HG03108 (cell line): ENCODE measurements around the gene HSPH1.
"Not testable (repeated sequence)": the region's sequence is repeated elsewhere in the genome, so short reads cannot be mapped to it uniquely, and the experiment has no call there.

Experiments
- ATAC-seq: cut with Tn5 transposase; IDR thresholded peaks from one replicate; pipeline ENCODE4 v1.9.1; 2021; ENCODE audit warnings: moderate library complexity; ENCODE audit not compliant: unreplicated experiment

The HSPH1 gene

GRCh38 chr13:31097911-31098434 is 63.7 kb downstream of the HSPH1 start:
- not testable (repeated sequence) for ATAC-seq

GRCh38 chr13:31096654-31097302 is 64.9 kb downstream of the HSPH1 start:
- ATAC-seq: no peak

GRCh38 chr13:31094331-31095015 is 67.2 kb downstream of the HSPH1 start:
- ATAC-seq: no peak

- no peak for ATAC-seq
Measured at GRCh38 chr13:31093145-31093885, 68.4 kb downstream of the HSPH1 start.

- ATAC-seq: no peak
Measured at GRCh38 chr13:31092646-31093045, 69.1 kb downstream of the HSPH1 start.

GRCh38 chr13:31090961-31091624 is 70.6 kb downstream of the HSPH1 start:
- ATAC-seq: no peak

- no peak for ATAC-seq
Measured at GRCh38 chr13:31090096-31090495, 71.6 kb downstream of the HSPH1 start.

GRCh38 chr13:31089649-31090048 is 72.1 kb downstream of the HSPH1 start:
- ATAC-seq: no peak

- ATAC-seq: no peak
Measured at GRCh38 chr13:31088826-31089420, 72.8 kb downstream of the HSPH1 start.
